PC-3 (cell line): Measurements from ENCODE around the gene ANKFN1. TPM values are rescaled to one million over a fixed set of nuclear protein-coding genes. Genes with fewer than 3 reads are reported as not detected.
A peak's percentile ranks its signal among the peaks of the same experiment; 100 is the strongest.

Experiments used
- ATAC-seq: fragments of 200-7000 bp; cut with Tn5 transposase; 2 replicates; pipeline ENCODE4 v1.9.1; 2020; ENCODE audit warnings: mild to moderate bottlenecking, moderate library complexity
- BruUV-seq: library from RNA; stranded (reverse); fragments of 400-500 nt; replicated peaks from 2 replicates; lab custom pipeline; 2021; lab: Mats Ljungman, UMichigan
- CTCF ChIA-PET: fragments of 300-600 bp; sonication (Branson Sonifier 250); formaldehyde crosslinking; loops from one replicate; lab custom pipeline; 2022; ENCODE audit warnings: antibody characterized with exemption; lab: Charles Lee
- POLR2A ChIA-PET: fragments of 300-600 bp; sonication (Branson Sonifier 250); formaldehyde crosslinking; loops from one replicate; lab custom pipeline; 2022; ENCODE audit warnings: antibody characterized with exemption; ENCODE audit not compliant: unreplicated experiment; lab: Charles Lee
- DNase-seq: peaks from one replicate; pipeline ENCODE4 v3.0.0-alpha.2; 2015
- H2AFZ ChIP-seq: fragments of 300-600 bp; sonication (generic); 2 replicates; pipeline ENCODE4 v1.6.0; 2016; ENCODE audit warnings: antibody characterized with exemption, low read length
- H3F3A ChIP-seq: fragments of 300-600 bp; sonication (generic); one replicate; pipeline ENCODE4 v1.6.0; 2017; ENCODE audit warnings: antibody characterized with exemption, low read length, control low read depth, mild to moderate bottlenecking; ENCODE audit not compliant: unreplicated experiment
- H3K27ac ChIP-seq: fragments of 300-600 bp; sonication (generic); 2 replicates; pipeline ENCODE4 v1.5.1; 2016; ENCODE audit warnings: mild to moderate bottlenecking, low read length
- H3K27me3 ChIP-seq: fragments of 300-600 bp; sonication (generic); 2 replicates; pipeline ENCODE4 v1.6.1; 2016; ENCODE audit warnings: low read length, mixed read lengths
- H3K36me3 ChIP-seq: fragments of 300-600 bp; sonication (generic); 2 replicates; pipeline ENCODE4 v1.6.1; 2016; ENCODE audit warnings: low read depth, mixed run types, low read length, mixed read lengths
- H3K4me1 ChIP-seq: fragments of 300-600 bp; sonication (generic); 2 replicates; pipeline ENCODE4 v1.5.1; 2016; ENCODE audit warnings: low read length; ENCODE audit not compliant: insufficient read depth
- H3K4me2 ChIP-seq: fragments of 300-600 bp; sonication (generic); 2 replicates; pipeline ENCODE4 v1.6.0; 2016; ENCODE audit warnings: low read length
- H3K4me3 ChIP-seq: fragments of 300-600 bp; sonication (generic); 2 replicates; pipeline ENCODE4 v1.5.1; 2016; ENCODE audit warnings: mild to moderate bottlenecking, low read length, mixed read lengths
- H3K79me2 ChIP-seq: fragments of 300-600 bp; sonication (generic); 2 replicates; pipeline ENCODE4 v1.6.1; 2017; ENCODE audit warnings: low read length, mixed read lengths
- H3K9ac ChIP-seq: fragments of 300-600 bp; sonication (generic); 2 replicates; pipeline ENCODE4 v1.6.0; 2016; ENCODE audit warnings: mild to moderate bottlenecking, low read length
- H3K9me2 ChIP-seq: fragments of 300-600 bp; sonication (generic); replicated peaks from 2 replicates; pipeline ENCODE4 v1.6.1; 2016; ENCODE audit warnings: mixed run types, low read length, mixed read lengths
- H3K9me3 ChIP-seq: fragments of 300-600 bp; sonication (generic); 2 replicates; pipeline ENCODE4 v1.6.1; 2016; ENCODE audit warnings: low read length, mixed read lengths
- H4K20me1 ChIP-seq: fragments of 300-600 bp; sonication (generic); 2 replicates; pipeline ENCODE4 v1.6.1; 2016; ENCODE audit warnings: low read length, mixed read lengths
- CTCF ChIP-seq: fragments of 300-600 bp; sonication (generic); conservative IDR thresholded peaks from 2 replicates; pipeline ENCODE4 v1.5.1; 2017; ENCODE audit warnings: antibody characterized with exemption, low read depth, mild to moderate bottlenecking, low read length
- EZH2 ChIP-seq: fragments of 300-600 bp; sonication (generic); IDR thresholded peaks from one replicate; pipeline ENCODE4 v1.6.1; 2017; ENCODE audit warnings: antibody characterized with exemption, mild to moderate bottlenecking, low read length; ENCODE audit not compliant: unreplicated experiment
- EZH2phosphoT487 ChIP-seq: fragments of 300-600 bp; sonication (generic); IDR thresholded peaks from 2 replicates; pipeline ENCODE4 v1.6.1; 2018; ENCODE audit warnings: mild to moderate bottlenecking, antibody characterized with exemption, low read length, borderline replicate concordance
- intact Hi-C: fragments of 100-400 bp; cut with micrococcal nuclease; formaldehyde crosslinking; loops from 2 replicates; pipeline ENCODE4 v1.9.0; 2023
- total RNA-seq: library from RNA; depleted of rRNA; stranded (reverse); fragments of >200 nt; gene quantifications from 2 replicates; pipeline ENCODE4 v1.2.3, GENCODE V29; 2014

Gene ANKFN1
- total RNA-seq, 1 experiment from 2014 or later: not detected

DNA sequence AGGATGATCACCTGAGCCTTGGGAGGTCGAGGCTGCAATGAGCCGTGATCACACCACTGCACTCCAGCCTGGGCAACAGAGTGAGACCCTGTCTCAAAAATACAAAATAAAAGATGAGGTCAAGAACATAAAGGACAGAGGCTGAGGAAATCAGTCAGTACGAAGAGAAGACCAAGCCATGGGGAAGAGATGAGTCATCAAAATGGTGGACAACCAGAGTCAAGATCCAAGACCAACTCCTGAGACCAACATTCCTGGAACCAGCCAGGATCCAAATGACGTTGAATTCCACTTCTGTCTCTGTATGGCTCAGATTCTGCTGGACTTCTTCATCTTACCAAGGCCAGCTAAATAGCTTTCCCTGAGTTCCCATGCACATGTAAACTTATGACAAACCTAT is 395.4 kb downstream of the ANKFN1 start:
- no TSS peak for BruUV-seq
- ChIA-PET POLR2A (no interaction called here), CTCF (no interaction called here)
- Histone ChIP-seq H3K36me3 (no peaks in the 10 kb centered on the region), H4K20me1 (no peaks in the 10 kb centered on the region), H3K9me2 (no peaks in the 10 kb centered on the region), H3K27ac (no peak overlapping the region), H3K4me2 (no peak overlapping the region), H3K9ac (no peak overlapping the region), H3K4me1 (no peaks in the 10 kb centered on the region), H2AFZ (no peak overlapping the region), H3K4me3 (no peak overlapping the region), H3K79me2 (no peaks in the 10 kb centered on the region), H3K27me3 (peaks cover 31% of the 10 kb centered on the region), H3K9me3 (no peaks in the 10 kb centered on the region), H3F3A (no peaks in the 10 kb centered on the region)
- peak; percentile 12 for DNase-seq
- intact Hi-C loops: no loop called here
- TF ChIP-seq EZH2phosphoT487 (no peak), EZH2 (no peak), CTCF (no peak)
- no peak for ATAC-seq

DNA sequence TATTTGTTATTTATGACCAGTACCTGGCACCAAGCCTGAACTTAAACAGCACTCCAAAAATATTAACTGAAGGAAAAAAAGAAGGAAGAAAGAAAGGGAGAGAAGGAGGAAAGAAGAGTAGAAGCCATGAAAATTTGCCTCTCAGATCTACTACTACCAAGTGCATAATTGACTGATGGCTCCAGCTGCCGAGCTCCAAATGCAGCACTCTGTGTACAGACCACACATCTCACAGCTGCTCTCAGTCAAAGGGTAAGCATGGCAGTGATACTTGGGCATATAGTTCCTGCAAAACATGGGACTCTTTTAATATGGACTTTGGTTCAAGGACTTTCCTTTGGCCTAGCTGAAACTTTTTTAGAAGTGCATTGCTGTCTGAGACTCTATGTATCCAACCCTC is 396.2 kb downstream of the ANKFN1 start:
- no peak for ATAC-seq
- no peaks in the 10 kb centered on the region for H3K79me2 ChIP-seq
- H3K36me3 ChIP-seq: no peaks in the 10 kb centered on the region
- no peak overlapping the region for H3K9ac ChIP-seq
- H3K27me3 ChIP-seq: peaks cover 29% of the 10 kb centered on the region
- H3K27ac ChIP-seq: no peak overlapping the region
- H3K9me3 ChIP-seq: no peaks in the 10 kb centered on the region
- H3K4me2 ChIP-seq: no peak overlapping the region
- intact Hi-C loops: no loop called here
- TF ChIP-seq CTCF (no peak), EZH2 (no peak), EZH2phosphoT487 (no peak)
- BruUV-seq: no TSS peak
- DNase-seq: no peak
- H3K9me2 ChIP-seq: no peaks in the 10 kb centered on the region
- no peaks in the 10 kb centered on the region for H4K20me1 ChIP-seq
- ChIA-PET CTCF (no interaction called here), POLR2A (no interaction called here)
- no peaks in the 10 kb centered on the region for H3F3A ChIP-seq
- H3K4me1 ChIP-seq: no peaks in the 10 kb centered on the region
- H2AFZ ChIP-seq: no peak overlapping the region
- no peak overlapping the region for H3K4me3 ChIP-seq

DNA sequence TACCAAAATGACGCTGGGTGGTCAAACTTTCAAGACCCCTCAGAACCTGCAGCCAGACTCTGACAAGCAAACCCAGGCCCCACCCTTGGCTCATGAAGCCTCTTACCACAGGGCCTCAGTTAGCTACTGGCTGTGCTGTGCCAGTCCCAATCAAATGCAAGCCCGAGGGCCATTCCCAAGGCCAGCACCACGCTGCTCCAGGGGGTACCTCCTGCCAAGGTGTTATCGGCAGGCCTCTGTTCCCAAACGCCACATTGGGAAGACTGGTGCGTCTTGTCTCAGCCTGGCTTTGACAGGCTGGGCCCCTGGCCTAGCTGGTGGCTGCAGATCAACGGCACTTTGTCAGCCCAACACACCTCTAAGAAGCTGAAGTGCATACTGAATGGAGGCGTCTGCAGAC is 404.4 kb downstream of the ANKFN1 start:
- no TSS peak for BruUV-seq
- Histone ChIP-seq H2AFZ (no peak overlapping the region), H3K4me1 (no peaks in the 10 kb centered on the region), H3K27me3 (peaks cover 52% of the 10 kb centered on the region), H3K36me3 (no peaks in the 10 kb centered on the region), H3K79me2 (no peaks in the 10 kb centered on the region), H3K9ac (no peak overlapping the region), H3K4me3 (no peak overlapping the region), H3K9me3 (no peaks in the 10 kb centered on the region), H3K9me2 (no peaks in the 10 kb centered on the region), H3F3A (no peaks in the 10 kb centered on the region), H3K27ac (no peak overlapping the region), H3K4me2 (no peak overlapping the region), H4K20me1 (no peaks in the 10 kb centered on the region)
- intact Hi-C loops: no loop called here
- DNase-seq (no peak), ATAC-seq (no peak)
- ChIA-PET CTCF (no interaction called here), POLR2A (no interaction called here)
- TF ChIP-seq EZH2: no peak
- no peak for TF ChIP-seq CTCF
- no peak for TF ChIP-seq EZH2phosphoT487
